ENCODE measurements around the gene AHNAK2. TPM values are rescaled to one million over a fixed set of nuclear protein-coding genes. Genes with fewer than 3 reads are reported as not detected.

Gene AHNAK2
- total RNA-seq, 1 experiment from 2014 or later, result 45.0 TPM

DNA sequence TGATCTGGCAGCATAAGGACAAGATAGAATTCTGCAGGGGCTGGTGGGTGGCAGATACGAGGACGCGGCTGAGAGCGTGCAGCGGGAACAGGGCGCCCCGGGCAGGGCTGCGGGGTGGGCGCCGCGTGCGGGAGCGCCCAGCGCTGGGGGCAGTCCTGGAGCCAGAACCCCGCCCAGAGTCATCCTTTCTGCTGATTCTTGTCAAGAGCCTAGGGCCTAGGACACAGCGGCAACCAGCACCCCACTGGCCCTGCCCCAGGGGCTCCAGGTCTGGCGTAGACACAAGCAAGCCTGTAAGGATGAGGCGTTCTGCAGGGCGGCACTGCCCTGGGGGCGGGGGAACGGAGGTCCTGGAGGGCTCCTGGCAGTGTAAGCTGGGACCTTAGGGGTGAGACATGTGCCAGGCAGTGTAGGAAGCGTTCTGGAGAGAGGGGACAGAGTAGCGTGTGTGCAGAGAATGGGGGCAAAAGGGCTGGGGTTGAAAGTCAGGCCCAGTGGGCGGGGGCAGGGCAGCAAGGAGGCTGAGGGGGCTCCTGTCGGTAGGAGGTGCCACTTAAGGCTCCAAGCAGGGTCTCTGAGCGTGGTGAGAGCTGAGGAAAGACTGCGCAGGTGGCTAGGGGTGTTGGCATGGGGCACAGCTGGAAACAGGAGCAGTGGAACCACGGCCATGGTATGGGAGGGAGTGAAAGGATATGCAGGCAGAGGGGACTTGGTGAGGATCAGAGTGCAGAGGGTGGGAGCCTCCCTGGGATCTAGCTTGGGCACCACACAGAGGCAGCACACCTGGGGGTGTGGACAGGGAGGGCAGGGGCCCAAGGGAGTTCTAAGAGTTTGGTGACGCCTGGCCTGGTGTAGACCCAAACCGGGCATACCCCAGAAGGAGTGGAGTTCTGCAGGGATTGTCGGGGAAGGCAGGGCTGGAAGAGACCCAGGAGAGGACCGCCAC is 845 bp upstream of the AHNAK2 start:
- no peak for DNase-seq (ENCODE audit: low read depth, low spot score)
- POLR2A ChIA-PET, result interaction anchor here (0.7 kb wide), 1 partner anchor 42 kb away, joined by 4 read pairs; the partner anchor contains the start of gene CDCA4
- BruUV-seq (replicated peaks), result no TSS peak

More for the DNA sequence above, 845 bp upstream of the AHNAK2 start:
- H3K9me3 ChIP-seq (ENCODE audit: control insufficient read depth in 1 of 2, insufficient read depth in 1 of 2, low read depth in 1 of 2, low read length in 2 of 2), result no peaks in the 10 kb centered on the region
- no peak overlapping the region for H3K9ac ChIP-seq (ENCODE audit: low read length)
- peaks cover 52 to 64% of the 10 kb centered on the region in 2 experiments for H3K4me1 ChIP-seq (ENCODE audit: control insufficient read depth in 1 of 2, insufficient read depth in 2 of 2, low read length in 2 of 2)
- H3K27ac ChIP-seq (ENCODE audit: low read depth, low read length), result peak overlapping the region; percentile 34; the same call in 1 of the 2 replicates
- H3K4me2 ChIP-seq (ENCODE audit: low read length), result peak overlapping the region; percentile 62
- peaks cover 4% of the 10 kb centered on the region; the same call in 1 of the 2 replicates for H3K79me2 ChIP-seq (ENCODE audit: insufficient read depth, low read length)
- no peaks in the 10 kb centered on the region for H3K27me3 ChIP-seq (ENCODE audit: insufficient read depth, low read length)
- TF ChIP-seq, protein P1, sequence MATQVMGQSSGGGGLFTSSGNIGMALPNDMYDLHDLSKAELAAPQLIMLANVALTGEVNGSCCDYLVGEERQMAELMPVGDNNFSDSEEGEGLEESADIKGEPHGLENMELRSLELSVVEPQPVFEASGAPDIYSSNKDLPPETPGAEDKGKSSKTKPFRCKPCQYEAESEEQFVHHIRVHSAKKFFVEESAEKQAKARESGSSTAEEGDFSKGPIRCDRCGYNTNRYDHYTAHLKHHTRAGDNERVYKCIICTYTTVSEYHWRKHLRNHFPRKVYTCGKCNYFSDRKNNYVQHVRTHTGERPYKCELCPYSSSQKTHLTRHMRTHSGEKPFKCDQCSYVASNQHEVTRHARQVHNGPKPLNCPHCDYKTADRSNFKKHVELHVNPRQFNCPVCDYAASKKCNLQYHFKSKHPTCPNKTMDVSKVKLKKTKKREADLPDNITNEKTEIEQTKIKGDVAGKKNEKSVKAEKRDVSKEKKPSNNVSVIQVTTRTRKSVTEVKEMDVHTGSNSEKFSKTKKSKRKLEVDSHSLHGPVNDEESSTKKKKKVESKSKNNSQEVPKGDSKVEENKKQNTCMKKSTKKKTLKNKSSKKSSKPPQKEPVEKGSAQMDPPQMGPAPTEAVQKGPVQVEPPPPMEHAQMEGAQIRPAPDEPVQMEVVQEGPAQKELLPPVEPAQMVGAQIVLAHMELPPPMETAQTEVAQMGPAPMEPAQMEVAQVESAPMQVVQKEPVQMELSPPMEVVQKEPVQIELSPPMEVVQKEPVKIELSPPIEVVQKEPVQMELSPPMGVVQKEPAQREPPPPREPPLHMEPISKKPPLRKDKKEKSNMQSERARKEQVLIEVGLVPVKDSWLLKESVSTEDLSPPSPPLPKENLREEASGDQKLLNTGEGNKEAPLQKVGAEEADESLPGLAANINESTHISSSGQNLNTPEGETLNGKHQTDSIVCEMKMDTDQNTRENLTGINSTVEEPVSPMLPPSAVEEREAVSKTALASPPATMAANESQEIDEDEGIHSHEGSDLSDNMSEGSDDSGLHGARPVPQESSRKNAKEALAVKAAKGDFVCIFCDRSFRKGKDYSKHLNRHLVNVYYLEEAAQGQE (IDR thresholded peaks at IDR 0.05; ENCODE audit: low read depth), result no peak
- TF ChIP-seq, protein P2, sequence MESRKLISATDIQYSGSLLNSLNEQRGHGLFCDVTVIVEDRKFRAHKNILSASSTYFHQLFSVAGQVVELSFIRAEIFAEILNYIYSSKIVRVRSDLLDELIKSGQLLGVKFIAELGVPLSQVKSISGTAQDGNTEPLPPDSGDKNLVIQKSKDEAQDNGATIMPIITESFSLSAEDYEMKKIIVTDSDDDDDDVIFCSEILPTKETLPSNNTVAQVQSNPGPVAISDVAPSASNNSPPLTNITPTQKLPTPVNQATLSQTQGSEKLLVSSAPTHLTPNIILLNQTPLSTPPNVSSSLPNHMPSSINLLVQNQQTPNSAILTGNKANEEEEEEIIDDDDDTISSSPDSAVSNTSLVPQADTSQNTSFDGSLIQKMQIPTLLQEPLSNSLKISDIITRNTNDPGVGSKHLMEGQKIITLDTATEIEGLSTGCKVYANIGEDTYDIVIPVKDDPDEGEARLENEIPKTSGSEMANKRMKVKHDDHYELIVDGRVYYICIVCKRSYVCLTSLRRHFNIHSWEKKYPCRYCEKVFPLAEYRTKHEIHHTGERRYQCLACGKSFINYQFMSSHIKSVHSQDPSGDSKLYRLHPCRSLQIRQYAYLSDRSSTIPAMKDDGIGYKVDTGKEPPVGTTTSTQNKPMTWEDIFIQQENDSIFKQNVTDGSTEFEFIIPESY (IDR thresholded peaks at IDR 0.05; ENCODE audit: extremely low read depth, insufficient replicate concordance, low read length), result no peak
- TF ChIP-seq EZH2 (IDR thresholded peaks at IDR 0.05) (no peak), SRF (IDR thresholded peaks at IDR 0.05; ENCODE audit: low read depth) (no peak), TCF7L2 (IDR thresholded peaks at IDR 0.05; ENCODE audit: borderline replicate concordance, extremely low read depth, insufficient read depth, insufficient read length) (no peak), JUND (IDR thresholded peaks at IDR 0.05) (no peak), RAD21 (IDR thresholded peaks at IDR 0.05; ENCODE audit: low read depth) (no peak), EGR1 (IDR thresholded peaks at IDR 0.05; ENCODE audit: low read depth) (no peak), ELF1 (IDR thresholded peaks at IDR 0.05; ENCODE audit: borderline replicate concordance, low read depth) (no peak), CEBPB (IDR thresholded peaks at IDR 0.05; ENCODE audit: low read depth) (no peak)
- TF ChIP-seq, protein P3, sequence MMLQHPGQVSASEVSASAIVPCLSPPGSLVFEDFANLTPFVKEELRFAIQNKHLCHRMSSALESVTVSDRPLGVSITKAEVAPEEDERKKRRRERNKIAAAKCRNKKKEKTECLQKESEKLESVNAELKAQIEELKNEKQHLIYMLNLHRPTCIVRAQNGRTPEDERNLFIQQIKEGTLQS (IDR thresholded peaks at IDR 0.05), result no peak
- no peaks in the 10 kb centered on the region for H3K9me2 ChIP-seq (ENCODE audit: insufficient read depth)
- RAD21 ChIA-PET (ENCODE audit: low non-redundant PET in 1 of 2, low total read pairs in 2 of 2, uncharacterized antibody in 2 of 2, unreplicated experiment in 2 of 2), result no interaction called here
- H3K4me3 ChIP-seq (replicated peaks in 1 of 2; ENCODE audit: low read depth in 1 of 2, low read length in 2 of 2), result no peak overlapping the region
- no peaks in the 10 kb centered on the region for H4K20me1 ChIP-seq (ENCODE audit: insufficient read depth)
- no peak for ATAC-seq
- CTCF ChIA-PET, result interaction anchor here (1.2 kb wide), 1 partner anchor 67 kb away, joined by 5 read pairs; no protein-coding TSS in a partner anchor
- intact Hi-C loops (cut with micrococcal nuclease), result loop anchor here (10.0 kb wide), 1 partner anchor 186 kb away; the partner anchor contains the start of gene JAG2
- H2AFZ ChIP-seq (ENCODE audit: low read depth, low read length, poor library complexity, severe bottlenecking), result no peak overlapping the region
- no peaks in the 10 kb centered on the region for H3K36me3 ChIP-seq (ENCODE audit: control insufficient read depth in 1 of 2, insufficient read depth in 2 of 2, low read length in 2 of 2)

Measured in HCT116 (cell line).